T follicular helper cell (primary cell): Measurements from ENCODE around the gene HDAC4.

Experiments used
- DNase-seq: peaks from one replicate; pipeline ENCODE4 v3.0.0-alpha.2; 2020; ENCODE audit warnings: low read depth

HDAC4 gene

GRCh38 chr2:239202343-239202742 lies 198.5 kb downstream of the HDAC4 start:
- DNase-seq: no peak

- no peak for DNase-seq
Measured at GRCh38 chr2:239201884-239202283, 198.9 kb downstream of the HDAC4 start.

GRCh38 chr2:239201531-239201876 lies 199.3 kb downstream of the HDAC4 start:
- no peak for DNase-seq

- no peak for DNase-seq
Measured at GRCh38 chr2:239200646-239201530, 199.9 kb downstream of the HDAC4 start.

- no peak for DNase-seq
Measured at GRCh38 chr2:239199041-239199768, 201.6 kb downstream of the HDAC4 start.

GRCh38 chr2:239198221-239198620 lies 202.6 kb downstream of the HDAC4 start:
- DNase-seq: no peak

- no peak for DNase-seq
Measured at GRCh38 chr2:239197146-239197545, 203.7 kb downstream of the HDAC4 start.

GRCh38 chr2:239196474-239197021 lies 204.3 kb downstream of the HDAC4 start:
- DNase-seq: no peak

GRCh38 chr2:239195992-239196391 lies 204.8 kb downstream of the HDAC4 start:
- DNase-seq: no peak

GRCh38 chr2:239195318-239195871 lies 205.4 kb downstream of the HDAC4 start:
- DNase-seq: no peak

- no peak for DNase-seq
Measured at GRCh38 chr2:239194731-239195317, 206.0 kb downstream of the HDAC4 start.

GRCh38 chr2:239193925-239194677 lies 206.7 kb downstream of the HDAC4 start:
- DNase-seq: no peak

- DNase-seq: no peak
Measured at GRCh38 chr2:239193401-239193811, 207.4 kb downstream of the HDAC4 start.

- no peak for DNase-seq
Measured at GRCh38 chr2:239192975-239193374, 207.8 kb downstream of the HDAC4 start.

GRCh38 chr2:239192456-239192855 lies 208.4 kb downstream of the HDAC4 start:
- DNase-seq: no peak

- no peak for DNase-seq
Measured at GRCh38 chr2:239190921-239191885, 209.6 kb downstream of the HDAC4 start.

- DNase-seq: no peak
Measured at GRCh38 chr2:239190361-239190760, 210.5 kb downstream of the HDAC4 start.

- no peak for DNase-seq
Measured at GRCh38 chr2:239189711-239190131, 211.1 kb downstream of the HDAC4 start.

GRCh38 chr2:239188536-239188935 lies 212.3 kb downstream of the HDAC4 start:
- DNase-seq: no peak
